CD8-positive, alpha-beta memory T cell (primary cell): ENCODE data around the gene NLK. TPM values are rescaled to one million over a fixed set of nuclear protein-coding genes. Genes with fewer than 3 reads are reported as not detected.
A peak's percentile ranks its signal among the peaks of the same experiment; 100 is the strongest.

ENCODE experiments used
- CTCF ChIA-PET: fragments of 350-600 bp; sonication (Branson Sonifier 250); formaldehyde crosslinking; loops from one replicate; lab custom pipeline; 2021; ENCODE audit warnings: antibody characterized with exemption; lab: Charles Lee
- POLR2A ChIA-PET: fragments of 350-600 bp; sonication (Branson Sonifier 250); formaldehyde crosslinking; loops from one replicate; lab custom pipeline; 2021; ENCODE audit warnings: antibody characterized with exemption; lab: Charles Lee
- DNase-seq, 5 donors: peaks; one replicate each; pipeline versions ENCODE4 v3.0.0 to v3.0.0-alpha.2; 2020 to 2022; ENCODE audit warnings: mixed read lengths in 1 of 5
- H3K27ac ChIP-seq: one replicate; pipeline ENCODE4 v1.7.0; 2013; ENCODE audit warnings: low read depth, mild to moderate bottlenecking, low read length, moderate library complexity
- H3K27me3 ChIP-seq: 2 replicates; pipeline ENCODE4 v1.7.0; 2013; ENCODE audit warnings: low read length, mild to moderate bottlenecking; ENCODE audit not compliant: insufficient read depth, poor library complexity, severe bottlenecking
- H3K36me3 ChIP-seq: 2 replicates; pipeline ENCODE4 v1.7.0; 2013; ENCODE audit warnings: mild to moderate bottlenecking, low read length, moderate library complexity; ENCODE audit not compliant: insufficient read depth
- H3K4me1 ChIP-seq: 2 replicates; pipeline ENCODE4 v1.7.0; 2013; ENCODE audit warnings: mild to moderate bottlenecking, low read length, moderate library complexity; ENCODE audit not compliant: insufficient read depth
- H3K4me3 ChIP-seq: 2 replicates; pipeline ENCODE4 v1.7.0; 2013; ENCODE audit warnings: mild to moderate bottlenecking, low read length
- H3K9me3 ChIP-seq: 2 replicates; pipeline ENCODE4 v1.7.0; 2013; ENCODE audit warnings: mild to moderate bottlenecking, low read length
- H3K27ac Mint-ChIP-seq, 8 donors: one replicate each; pipeline ENCODE4 v1.8.0; 2020 to 2021; ENCODE audit warnings: mixed read lengths in 8 of 8, mild to moderate bottlenecking in 6 of 8, inconsistent platforms in 3 of 8, moderate library complexity in 3 of 8
- H3K27me3 Mint-ChIP-seq, 2 donors: one replicate each; pipeline ENCODE4 v1.8.0; 2020 to 2021; ENCODE audit warnings: mixed read lengths in 2 of 2, mild to moderate bottlenecking in 1 of 2, moderate library complexity in 1 of 2
- H3K36me3 Mint-ChIP-seq, 3 donors: one replicate each; pipeline ENCODE4 v1.8.0; 2020 to 2021; ENCODE audit warnings: mixed read lengths in 3 of 3, inconsistent platforms in 1 of 3, mild to moderate bottlenecking in 1 of 3
- H3K4me1 Mint-ChIP-seq, 3 donors: one replicate each; pipeline ENCODE4 v1.8.0; 2020 to 2021; ENCODE audit warnings: mixed read lengths in 3 of 3, inconsistent platforms in 1 of 3, mild to moderate bottlenecking in 1 of 3
- H3K4me3 Mint-ChIP-seq, 7 donors: one replicate each; pipeline ENCODE4 v1.8.0; 2020 to 2021; ENCODE audit warnings: mixed read lengths in 7 of 7, mild to moderate bottlenecking in 6 of 7, moderate library complexity in 4 of 7, inconsistent platforms in 2 of 7
- H3K9me3 Mint-ChIP-seq, 5 donors: one replicate each; pipeline ENCODE4 v1.8.0; 2020 to 2022; ENCODE audit warnings: mixed read lengths in 5 of 5, mild to moderate bottlenecking in 3 of 5, moderate library complexity in 2 of 5, inconsistent platforms in 1 of 5
- polyA plus RNA-seq: library from polyadenylated mRNA; unstranded; fragments of 300-500 nt; fragmentation: Illumina TruSeq; gene quantifications from one replicate; pipeline ENCODE4 v1.2.3, GENCODE V29; 2021
- total RNA-seq, 2 experiments: library from RNA; stranded (reverse); gene quantifications; one replicate each; pipeline ENCODE4 v1.2.3, GENCODE V29; 2021

The NLK gene
- total and polyA plus RNA-seq, 3 experiments from 2014 or later: 1.7 to 12.8 (median 12.0) TPM

- H3K36me3 ChIP-seq: peaks cover 5% of the 10 kb centered on the region
- H3K4me1 Mint-ChIP-seq: no peaks in the 10 kb centered on the region
- no peaks in the 10 kb centered on the region for H3K27me3 ChIP-seq
- no peak overlapping the region for H3K4me3 ChIP-seq
- H3K27ac Mint-ChIP-seq: no peak overlapping the region
- no peaks in the 10 kb centered on the region for H3K4me1 ChIP-seq
- no peak overlapping the region for H3K27ac ChIP-seq
- no peaks in the 10 kb centered on the region for H3K9me3 ChIP-seq
- no peaks in the 10 kb centered on the region for H3K27me3 Mint-ChIP-seq
- no peak overlapping the region for H3K4me3 Mint-ChIP-seq
- peaks cover 4 to 45% (median 20%) of the 10 kb centered on the region in 3 donors for H3K36me3 Mint-ChIP-seq
- H3K9me3 Mint-ChIP-seq: no peaks in the 10 kb centered on the region
- DNase-seq: no peak
- ChIA-PET CTCF (no interaction called here), POLR2A (no interaction called here)
Observed at GRCh38 chr17:28166478-28166877, 124.0 kb downstream of the NLK start.

GRCh38 chr17:28169621-28170349, 127.3 kb downstream of the NLK start:
- H3K27me3 ChIP-seq: no peaks in the 10 kb centered on the region
- Mint-ChIP-seq H3K27ac (peak overlapping the region in 1 of 8 donors; percentile 35), H3K36me3 (peaks cover 13 to 51% (median 14%) of the 10 kb centered on the region in 3 donors), H3K27me3 (no peaks in the 10 kb centered on the region), H3K4me1 (peaks cover 13 to 20% (median 19%) of the 10 kb centered on the region in 3 donors), H3K4me3 (no peak overlapping the region), H3K9me3 (no peaks in the 10 kb centered on the region)
- POLR2A ChIA-PET: no interaction called here
- H3K4me1 ChIP-seq: peaks cover 7% of the 10 kb centered on the region
- CTCF ChIA-PET: no interaction called here
- no peak for DNase-seq
- H3K9me3 ChIP-seq: no peaks in the 10 kb centered on the region
- H3K27ac ChIP-seq: no peak overlapping the region
- no peak overlapping the region for H3K4me3 ChIP-seq
- H3K36me3 ChIP-seq: no peaks in the 10 kb centered on the region

GRCh38 chr17:28170771-28171170, 128.3 kb downstream of the NLK start:
- peaks cover 13 to 21% (median 19%) of the 10 kb centered on the region in 3 donors for H3K4me1 Mint-ChIP-seq
- no peak for DNase-seq
- H3K9me3 Mint-ChIP-seq: no peaks in the 10 kb centered on the region
- no peak overlapping the region for H3K4me3 ChIP-seq
- peak overlapping the region in 1 of 8 donors; percentile 67 for H3K27ac Mint-ChIP-seq
- H3K4me3 Mint-ChIP-seq: no peak overlapping the region
- H3K36me3 ChIP-seq: no peaks in the 10 kb centered on the region
- H3K36me3 Mint-ChIP-seq: peaks cover 9 to 49% (median 14%) of the 10 kb centered on the region in 3 donors
- H3K27me3 Mint-ChIP-seq: no peaks in the 10 kb centered on the region
- H3K27ac ChIP-seq: no peak overlapping the region
- H3K4me1 ChIP-seq: peaks cover 7% of the 10 kb centered on the region
- no peaks in the 10 kb centered on the region for H3K9me3 ChIP-seq
- no peaks in the 10 kb centered on the region for H3K27me3 ChIP-seq
- POLR2A ChIA-PET: no interaction called here
- CTCF ChIA-PET: no interaction called here

- H3K27ac Mint-ChIP-seq: peak overlapping the region in 7 of 8 donors; percentile 7 to 66 (median 32)
- Histone ChIP-seq H3K36me3 (no peaks in the 10 kb centered on the region), H3K9me3 (no peaks in the 10 kb centered on the region), H3K4me1 (peaks cover 7% of the 10 kb centered on the region), H3K27ac (no peak overlapping the region), H3K4me3 (no peak overlapping the region), H3K27me3 (no peaks in the 10 kb centered on the region)
- peaks cover 13 to 21% (median 19%) of the 10 kb centered on the region in 3 donors for H3K4me1 Mint-ChIP-seq
- no peak overlapping the region for H3K4me3 Mint-ChIP-seq
- DNase-seq: no peak
- H3K36me3 Mint-ChIP-seq: peaks cover 5 to 47% (median 16%) of the 10 kb centered on the region in 3 donors
- no peaks in the 10 kb centered on the region for H3K27me3 Mint-ChIP-seq
- H3K9me3 Mint-ChIP-seq: no peaks in the 10 kb centered on the region
- ChIA-PET POLR2A (no interaction called here), CTCF (interaction anchor here (0.7 kb wide), 1 partner anchor 888 kb away, joined by 4 read pairs; no protein-coding TSS in a partner anchor)
Observed at GRCh38 chr17:28173031-28173561, 130.6 kb downstream of the NLK start.

GRCh38 chr17:28173801-28174200, 131.3 kb downstream of the NLK start:
- Histone ChIP-seq H3K4me3 (no peak overlapping the region), H3K27me3 (no peaks in the 10 kb centered on the region), H3K4me1 (peaks cover 7% of the 10 kb centered on the region), H3K27ac (no peak overlapping the region), H3K36me3 (no peaks in the 10 kb centered on the region), H3K9me3 (no peaks in the 10 kb centered on the region)
- Mint-ChIP-seq H3K27ac (peak overlapping the region in 2 of 8 donors; percentile 21 to 32), H3K4me3 (no peak overlapping the region), H3K27me3 (no peaks in the 10 kb centered on the region), H3K4me1 (peaks cover 13 to 21% (median 19%) of the 10 kb centered on the region in 3 donors), H3K9me3 (no peaks in the 10 kb centered on the region), H3K36me3 (peaks cover 0 to 46% (median 17%) of the 10 kb centered on the region in 3 donors)
- ChIA-PET CTCF (no interaction called here), POLR2A (no interaction called here)
- no peak for DNase-seq

- ChIA-PET POLR2A (interaction anchor here (0.7 kb wide), 1 partner anchor 133 kb away, joined by 4 read pairs; no protein-coding TSS in a partner anchor), CTCF (no interaction called here)
- peak in 2 of 5 donors; percentile 4 to 42 for DNase-seq
- Mint-ChIP-seq H3K27ac (peak overlapping the region in 1 of 8 donors; percentile 80), H3K27me3 (no peaks in the 10 kb centered on the region), H3K9me3 (no peaks in the 10 kb centered on the region), H3K4me1 (peaks cover 13 to 21% (median 19%) of the 10 kb centered on the region in 3 donors), H3K36me3 (peaks cover 0 to 41% (median 19%) of the 10 kb centered on the region in 3 donors), H3K4me3 (peak overlapping the region in 2 of 7 donors; percentile 8 to 56)
- Histone ChIP-seq H3K27me3 (no peaks in the 10 kb centered on the region), H3K36me3 (no peaks in the 10 kb centered on the region), H3K4me1 (peaks cover 7% of the 10 kb centered on the region), H3K27ac (no peak overlapping the region), H3K9me3 (no peaks in the 10 kb centered on the region), H3K4me3 (no peak overlapping the region)
Observed at GRCh38 chr17:28174352-28175046, 132.0 kb downstream of the NLK start.

GRCh38 chr17:28177351-28177750, 134.9 kb downstream of the NLK start:
- H3K27ac ChIP-seq: no peak overlapping the region
- Mint-ChIP-seq H3K9me3 (no peaks in the 10 kb centered on the region), H3K27me3 (no peaks in the 10 kb centered on the region), H3K4me1 (peaks cover 13 to 21% (median 19%) of the 10 kb centered on the region in 3 donors), H3K4me3 (no peak overlapping the region), H3K27ac (no peak overlapping the region), H3K36me3 (peaks cover 0 to 33% (median 18%) of the 10 kb centered on the region in 3 donors)
- H3K4me3 ChIP-seq: no peak overlapping the region
- POLR2A ChIA-PET: no interaction called here
- no peaks in the 10 kb centered on the region for H3K27me3 ChIP-seq
- no peaks in the 10 kb centered on the region for H3K36me3 ChIP-seq
- DNase-seq: no peak
- CTCF ChIA-PET: no interaction called here
- peaks cover 7% of the 10 kb centered on the region for H3K4me1 ChIP-seq
- H3K9me3 ChIP-seq: no peaks in the 10 kb centered on the region
